ENCODE results near the gene ART4. TPM values are rescaled to one million over a fixed set of nuclear protein-coding genes. Genes with fewer than 3 reads are reported as not detected.

ART4 gene
- total and polyA plus RNA-seq, 4 donors: 10.5 to 40.7 (median 22.2) TPM

DNA sequence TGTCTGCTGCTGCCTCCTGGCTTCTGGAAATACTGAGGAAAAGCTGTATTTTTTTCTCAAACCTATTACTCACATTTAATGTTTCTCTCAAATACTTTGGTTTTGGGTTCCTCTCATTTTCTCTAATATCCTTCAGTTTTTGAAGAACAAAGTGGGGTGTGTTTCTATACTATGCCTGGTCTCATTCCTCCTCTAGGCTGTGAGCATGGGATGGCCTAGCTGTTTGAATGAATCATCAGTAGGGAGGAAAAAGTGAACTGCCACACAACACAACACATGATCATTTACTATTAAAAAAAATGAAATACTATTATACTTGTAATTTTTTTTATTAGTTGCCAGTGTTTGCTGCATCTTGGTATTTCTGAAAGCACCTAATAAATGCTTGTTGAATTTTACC, 18.1 kb downstream of the ART4 start:
- peaks cover 0 to 2% (median 0%) of the 10 kb centered on the region in 4 donors for H3K36me3 ChIP-seq (ENCODE audit: control insufficient read depth in 4 of 4, insufficient read depth in 3 of 4, low read depth in 1 of 4, low read length in 3 of 4)
- no peaks in the 10 kb centered on the region for H3K9me3 ChIP-seq (ENCODE audit: control insufficient read depth in 4 of 4, low read length in 3 of 4)
- H3K4me1 ChIP-seq (ENCODE audit: control insufficient read depth in 4 of 4, insufficient read depth in 4 of 4, low read length in 3 of 4): no peaks in the 10 kb centered on the region
- H3K4me3 ChIP-seq (ENCODE audit: low read depth in 1 of 3, low read length in 3 of 3): no peak overlapping the region
- no peaks in the 10 kb centered on the region for H3K27me3 ChIP-seq (ENCODE audit: control insufficient read depth in 4 of 4, insufficient read depth in 4 of 4, low read length in 3 of 4)
- TF ChIP-seq, protein P1, sequence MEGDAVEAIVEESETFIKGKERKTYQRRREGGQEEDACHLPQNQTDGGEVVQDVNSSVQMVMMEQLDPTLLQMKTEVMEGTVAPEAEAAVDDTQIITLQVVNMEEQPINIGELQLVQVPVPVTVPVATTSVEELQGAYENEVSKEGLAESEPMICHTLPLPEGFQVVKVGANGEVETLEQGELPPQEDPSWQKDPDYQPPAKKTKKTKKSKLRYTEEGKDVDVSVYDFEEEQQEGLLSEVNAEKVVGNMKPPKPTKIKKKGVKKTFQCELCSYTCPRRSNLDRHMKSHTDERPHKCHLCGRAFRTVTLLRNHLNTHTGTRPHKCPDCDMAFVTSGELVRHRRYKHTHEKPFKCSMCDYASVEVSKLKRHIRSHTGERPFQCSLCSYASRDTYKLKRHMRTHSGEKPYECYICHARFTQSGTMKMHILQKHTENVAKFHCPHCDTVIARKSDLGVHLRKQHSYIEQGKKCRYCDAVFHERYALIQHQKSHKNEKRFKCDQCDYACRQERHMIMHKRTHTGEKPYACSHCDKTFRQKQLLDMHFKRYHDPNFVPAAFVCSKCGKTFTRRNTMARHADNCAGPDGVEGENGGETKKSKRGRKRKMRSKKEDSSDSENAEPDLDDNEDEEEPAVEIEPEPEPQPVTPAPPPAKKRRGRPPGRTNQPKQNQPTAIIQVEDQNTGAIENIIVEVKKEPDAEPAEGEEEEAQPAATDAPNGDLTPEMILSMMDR (IDR thresholded peaks at IDR 0.05; ENCODE audit: low read depth, low read length, missing input control): no peak
- no peak for TF ChIP-seq JUND (IDR thresholded peaks at IDR 0.05)
- no peak overlapping the region for H3K9ac ChIP-seq (ENCODE audit: low read depth in 1 of 2, low read length in 2 of 2)
- H3K27ac ChIP-seq (ENCODE audit: low read depth in 1 of 2, low read length in 2 of 2): no peak overlapping the region
- DNase-seq (ENCODE audit: low spot score): no peak

DNA sequence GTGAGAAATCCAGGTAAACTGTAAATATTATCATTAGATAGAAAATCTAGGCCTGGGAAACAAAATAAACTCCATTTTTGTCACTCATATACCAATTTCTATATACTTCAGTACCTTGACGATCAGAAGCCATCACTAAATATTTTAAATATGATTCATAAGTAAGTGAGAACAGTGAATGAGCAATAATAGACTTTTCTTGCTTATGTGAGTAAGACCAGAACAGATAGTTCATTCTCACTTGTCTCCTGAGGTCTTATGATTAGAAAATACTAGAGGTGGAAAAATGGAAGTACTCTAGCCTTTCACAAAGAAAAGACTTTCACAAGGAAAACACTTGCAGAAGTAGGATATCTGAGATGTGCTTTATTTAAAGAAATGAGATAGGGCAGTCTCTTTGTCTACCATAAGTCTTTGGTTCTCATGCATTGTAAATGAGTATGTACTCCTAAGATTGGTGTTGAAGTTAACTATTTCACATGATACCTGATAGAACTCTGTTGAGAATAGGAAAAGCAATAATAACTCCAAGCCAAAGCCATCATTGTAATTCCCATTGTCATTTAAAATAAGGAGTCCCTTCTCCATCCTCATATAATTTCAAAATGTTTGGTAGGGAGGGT, 19.2 kb downstream of the ART4 start:
- Histone ChIP-seq H3K9me3 (ENCODE audit: control insufficient read depth in 4 of 4, low read length in 3 of 4) (no peaks in the 10 kb centered on the region), H3K27ac (ENCODE audit: low read depth in 1 of 2, low read length in 2 of 2) (no peak overlapping the region), H3K9ac (ENCODE audit: low read depth in 1 of 2, low read length in 2 of 2) (no peak overlapping the region), H3K27me3 (ENCODE audit: control insufficient read depth in 4 of 4, insufficient read depth in 4 of 4, low read length in 3 of 4) (no peaks in the 10 kb centered on the region), H3K4me3 (ENCODE audit: low read depth in 1 of 3, low read length in 3 of 3) (no peak overlapping the region), H3K36me3 (ENCODE audit: control insufficient read depth in 4 of 4, insufficient read depth in 3 of 4, low read depth in 1 of 4, low read length in 3 of 4) (peaks cover 0 to 2% (median 0%) of the 10 kb centered on the region in 4 donors), H3K4me1 (ENCODE audit: control insufficient read depth in 4 of 4, insufficient read depth in 4 of 4, low read length in 3 of 4) (no peaks in the 10 kb centered on the region)
- DNase-seq (ENCODE audit: low spot score): no peak
- TF ChIP-seq, protein P2, sequence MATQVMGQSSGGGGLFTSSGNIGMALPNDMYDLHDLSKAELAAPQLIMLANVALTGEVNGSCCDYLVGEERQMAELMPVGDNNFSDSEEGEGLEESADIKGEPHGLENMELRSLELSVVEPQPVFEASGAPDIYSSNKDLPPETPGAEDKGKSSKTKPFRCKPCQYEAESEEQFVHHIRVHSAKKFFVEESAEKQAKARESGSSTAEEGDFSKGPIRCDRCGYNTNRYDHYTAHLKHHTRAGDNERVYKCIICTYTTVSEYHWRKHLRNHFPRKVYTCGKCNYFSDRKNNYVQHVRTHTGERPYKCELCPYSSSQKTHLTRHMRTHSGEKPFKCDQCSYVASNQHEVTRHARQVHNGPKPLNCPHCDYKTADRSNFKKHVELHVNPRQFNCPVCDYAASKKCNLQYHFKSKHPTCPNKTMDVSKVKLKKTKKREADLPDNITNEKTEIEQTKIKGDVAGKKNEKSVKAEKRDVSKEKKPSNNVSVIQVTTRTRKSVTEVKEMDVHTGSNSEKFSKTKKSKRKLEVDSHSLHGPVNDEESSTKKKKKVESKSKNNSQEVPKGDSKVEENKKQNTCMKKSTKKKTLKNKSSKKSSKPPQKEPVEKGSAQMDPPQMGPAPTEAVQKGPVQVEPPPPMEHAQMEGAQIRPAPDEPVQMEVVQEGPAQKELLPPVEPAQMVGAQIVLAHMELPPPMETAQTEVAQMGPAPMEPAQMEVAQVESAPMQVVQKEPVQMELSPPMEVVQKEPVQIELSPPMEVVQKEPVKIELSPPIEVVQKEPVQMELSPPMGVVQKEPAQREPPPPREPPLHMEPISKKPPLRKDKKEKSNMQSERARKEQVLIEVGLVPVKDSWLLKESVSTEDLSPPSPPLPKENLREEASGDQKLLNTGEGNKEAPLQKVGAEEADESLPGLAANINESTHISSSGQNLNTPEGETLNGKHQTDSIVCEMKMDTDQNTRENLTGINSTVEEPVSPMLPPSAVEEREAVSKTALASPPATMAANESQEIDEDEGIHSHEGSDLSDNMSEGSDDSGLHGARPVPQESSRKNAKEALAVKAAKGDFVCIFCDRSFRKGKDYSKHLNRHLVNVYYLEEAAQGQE (IDR thresholded peaks at IDR 0.05): no peak
- no peak for TF ChIP-seq TAF1 (conservative IDR thresholded peaks at IDR 0.05)
- TF ChIP-seq GABPA (IDR thresholded peaks at IDR 0.05 in 1 of 2, conservative IDR thresholded peaks at IDR 0.05 in 1 of 2): no peak
- TF ChIP-seq, protein P1 (IDR thresholded peaks at IDR 0.05; ENCODE audit: low read depth, low read length, missing input control): no peak
- TF ChIP-seq HNF4A (conservative IDR thresholded peaks at IDR 0.05): no peak
- TF ChIP-seq HNF4G (IDR thresholded peaks at IDR 0.05): no peak
- no peak for TF ChIP-seq EGR1 (IDR thresholded peaks at IDR 0.05; ENCODE audit: low read depth in 2 of 2)
- TF ChIP-seq JUND (IDR thresholded peaks at IDR 0.05): no peak
- TF ChIP-seq FOXA1 (IDR thresholded peaks at IDR 0.05): no peak
- TF ChIP-seq RXRA (IDR thresholded peaks at IDR 0.05): no peak
- TF ChIP-seq, protein P3, sequence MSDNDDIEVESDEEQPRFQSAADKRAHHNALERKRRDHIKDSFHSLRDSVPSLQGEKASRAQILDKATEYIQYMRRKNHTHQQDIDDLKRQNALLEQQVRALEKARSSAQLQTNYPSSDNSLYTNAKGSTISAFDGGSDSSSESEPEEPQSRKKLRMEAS (IDR thresholded peaks at IDR 0.05): no peak
- no peak for TF ChIP-seq YY1 (IDR thresholded peaks at IDR 0.05)
- no peak for TF ChIP-seq SP1 (IDR thresholded peaks at IDR 0.05)
- no peak for TF ChIP-seq RAD21 (IDR thresholded peaks at IDR 0.05)
- TF ChIP-seq, protein P4, sequence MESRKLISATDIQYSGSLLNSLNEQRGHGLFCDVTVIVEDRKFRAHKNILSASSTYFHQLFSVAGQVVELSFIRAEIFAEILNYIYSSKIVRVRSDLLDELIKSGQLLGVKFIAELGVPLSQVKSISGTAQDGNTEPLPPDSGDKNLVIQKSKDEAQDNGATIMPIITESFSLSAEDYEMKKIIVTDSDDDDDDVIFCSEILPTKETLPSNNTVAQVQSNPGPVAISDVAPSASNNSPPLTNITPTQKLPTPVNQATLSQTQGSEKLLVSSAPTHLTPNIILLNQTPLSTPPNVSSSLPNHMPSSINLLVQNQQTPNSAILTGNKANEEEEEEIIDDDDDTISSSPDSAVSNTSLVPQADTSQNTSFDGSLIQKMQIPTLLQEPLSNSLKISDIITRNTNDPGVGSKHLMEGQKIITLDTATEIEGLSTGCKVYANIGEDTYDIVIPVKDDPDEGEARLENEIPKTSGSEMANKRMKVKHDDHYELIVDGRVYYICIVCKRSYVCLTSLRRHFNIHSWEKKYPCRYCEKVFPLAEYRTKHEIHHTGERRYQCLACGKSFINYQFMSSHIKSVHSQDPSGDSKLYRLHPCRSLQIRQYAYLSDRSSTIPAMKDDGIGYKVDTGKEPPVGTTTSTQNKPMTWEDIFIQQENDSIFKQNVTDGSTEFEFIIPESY (IDR thresholded peaks at IDR 0.05): no peak
- TF ChIP-seq, protein P5, sequence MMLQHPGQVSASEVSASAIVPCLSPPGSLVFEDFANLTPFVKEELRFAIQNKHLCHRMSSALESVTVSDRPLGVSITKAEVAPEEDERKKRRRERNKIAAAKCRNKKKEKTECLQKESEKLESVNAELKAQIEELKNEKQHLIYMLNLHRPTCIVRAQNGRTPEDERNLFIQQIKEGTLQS (IDR thresholded peaks at IDR 0.05): no peak
- no peak for TF ChIP-seq NR2F2 (IDR thresholded peaks at IDR 0.05)
- WGBS: 95% methylated on average over 1 of the region's 1 CpG
